GM13977 (cell line): Measurements from ENCODE around the gene ZZZ3.
"Not testable (repeated sequence)": the region's sequence is repeated elsewhere in the genome, so short reads cannot be mapped to it uniquely, and the experiment has no call there.

Experiments
- DNase-seq: peaks from one replicate; pipeline ENCODE4 v3.0.0; 2012; ENCODE audit warnings: low spot score
- in situ Hi-C: fragments of 300-500 bp; cut with MboI; formaldehyde crosslinking; loops from one replicate; pipeline ENCODE4 v1.12.0; 2022; ENCODE audit warnings: low sequenced_read_pairs, low pct_unique_long_range_greater_than_20kb, mixed read lengths, inconsistent platforms; ENCODE audit not compliant: unreplicated experiment
- TF ChIP-seq, protein P1 (sequence below): IDR thresholded peaks from 2 replicates; pipeline ENCODE4 v1.5.1; 2012; ENCODE audit warnings: mild to moderate bottlenecking, control low read depth; ENCODE audit not compliant: insufficient read depth; ENCODE audit errors: extremely low read depth, missing control alignments

Gene ZZZ3

GRCh38 chr1:77704736-77705135 lies 22.3 kb upstream of the ZZZ3 start:
- in situ Hi-C loops: no loop called here
- no peak for DNase-seq
- TF ChIP-seq, protein P1, sequence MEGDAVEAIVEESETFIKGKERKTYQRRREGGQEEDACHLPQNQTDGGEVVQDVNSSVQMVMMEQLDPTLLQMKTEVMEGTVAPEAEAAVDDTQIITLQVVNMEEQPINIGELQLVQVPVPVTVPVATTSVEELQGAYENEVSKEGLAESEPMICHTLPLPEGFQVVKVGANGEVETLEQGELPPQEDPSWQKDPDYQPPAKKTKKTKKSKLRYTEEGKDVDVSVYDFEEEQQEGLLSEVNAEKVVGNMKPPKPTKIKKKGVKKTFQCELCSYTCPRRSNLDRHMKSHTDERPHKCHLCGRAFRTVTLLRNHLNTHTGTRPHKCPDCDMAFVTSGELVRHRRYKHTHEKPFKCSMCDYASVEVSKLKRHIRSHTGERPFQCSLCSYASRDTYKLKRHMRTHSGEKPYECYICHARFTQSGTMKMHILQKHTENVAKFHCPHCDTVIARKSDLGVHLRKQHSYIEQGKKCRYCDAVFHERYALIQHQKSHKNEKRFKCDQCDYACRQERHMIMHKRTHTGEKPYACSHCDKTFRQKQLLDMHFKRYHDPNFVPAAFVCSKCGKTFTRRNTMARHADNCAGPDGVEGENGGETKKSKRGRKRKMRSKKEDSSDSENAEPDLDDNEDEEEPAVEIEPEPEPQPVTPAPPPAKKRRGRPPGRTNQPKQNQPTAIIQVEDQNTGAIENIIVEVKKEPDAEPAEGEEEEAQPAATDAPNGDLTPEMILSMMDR: no peak

- DNase-seq, in situ Hi-C loops: not testable (repeated sequence)
Measured at GRCh38 chr1:77699673-77700072, 17.2 kb upstream of the ZZZ3 start.

DNA sequence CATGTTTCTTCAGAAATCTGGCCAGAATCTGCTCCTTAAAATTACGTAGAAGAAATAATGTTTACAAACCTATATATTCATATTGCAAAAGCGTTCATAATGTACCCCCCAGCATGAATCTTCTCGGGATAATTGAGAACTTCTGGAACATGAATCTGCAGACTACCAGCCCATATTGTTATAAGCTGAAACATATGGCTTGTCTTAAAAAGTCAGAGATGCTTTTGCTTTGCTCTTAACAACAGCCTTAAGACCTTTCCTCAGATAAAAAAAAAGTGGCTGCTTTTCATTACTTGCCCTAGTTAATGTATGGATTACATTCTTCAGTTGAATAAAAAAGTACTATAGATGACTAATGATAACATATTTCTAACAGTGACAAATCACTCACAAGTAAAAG lies 15.0 kb upstream of the ZZZ3 start:
- in situ Hi-C loops: no loop called here
- TF ChIP-seq, protein P1: no peak
- no peak for DNase-seq

GRCh38 chr1:77688939-77689338 lies 6.5 kb upstream of the ZZZ3 start:
- TF ChIP-seq, protein P1: no peak
- in situ Hi-C loops: no loop called here
- peak; percentile 31 for DNase-seq

DNA sequence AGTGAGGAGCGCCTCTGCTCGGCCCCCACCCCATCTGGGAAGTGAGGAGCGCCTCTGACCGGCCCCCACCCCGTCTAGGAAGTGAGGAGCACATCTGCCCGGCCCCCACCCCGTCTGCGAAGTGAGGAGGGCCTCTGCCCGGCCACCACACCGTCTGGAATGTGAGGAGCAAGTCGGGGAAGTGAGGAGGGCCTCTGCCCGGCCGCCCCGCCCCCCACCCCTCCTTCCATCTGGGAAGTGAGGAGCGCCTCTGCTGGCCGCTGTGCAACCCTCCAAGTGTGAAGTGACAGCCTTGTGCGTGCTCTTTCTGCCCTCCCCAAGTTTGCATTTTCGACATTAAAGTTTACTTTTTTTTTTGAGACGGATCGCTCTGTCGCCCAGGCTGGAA lies 5.1 kb upstream of the ZZZ3 start:
- DNase-seq: no peak
- TF ChIP-seq, protein P1: peak; percentile 43
- in situ Hi-C loops: no loop called here

DNA sequence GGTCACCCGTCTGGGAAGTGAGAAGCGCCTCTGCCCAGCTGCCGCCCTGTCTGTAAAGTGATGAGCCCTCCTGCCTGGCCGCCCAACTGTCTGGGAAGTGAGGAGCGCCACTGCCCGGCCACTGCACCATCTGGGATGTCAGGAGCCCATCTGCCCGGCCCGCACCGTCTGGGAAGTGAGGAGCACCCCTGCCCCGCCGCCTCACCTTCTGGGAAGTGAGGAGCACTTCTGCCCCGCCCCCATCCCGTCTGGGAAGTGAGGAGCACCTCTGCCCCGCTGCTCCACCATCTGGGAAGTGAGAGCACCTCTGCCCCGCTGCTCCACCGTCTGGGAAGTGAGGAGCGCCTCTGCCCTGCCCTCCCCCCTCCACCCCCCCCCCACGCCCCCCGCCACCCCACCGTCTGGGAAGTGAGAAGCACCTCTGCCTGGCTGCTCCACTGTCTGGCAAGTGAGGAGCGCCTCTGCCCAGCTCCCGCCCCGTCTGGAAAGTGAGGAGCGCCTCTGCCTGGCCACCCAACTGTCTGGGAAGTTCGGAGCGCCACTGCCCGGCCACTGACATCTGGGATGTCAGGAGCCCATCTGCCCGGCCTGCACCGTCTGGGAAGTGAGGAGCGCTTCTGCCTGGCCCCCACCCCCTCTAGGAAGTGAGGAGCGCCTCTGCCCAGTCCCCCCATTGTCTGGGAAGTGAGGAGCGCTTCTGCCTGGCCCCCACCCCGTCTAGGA lies 4.5 kb upstream of the ZZZ3 start:
- TF ChIP-seq, protein P1: no peak
- in situ Hi-C loops: no loop called here
- no peak for DNase-seq

DNA sequence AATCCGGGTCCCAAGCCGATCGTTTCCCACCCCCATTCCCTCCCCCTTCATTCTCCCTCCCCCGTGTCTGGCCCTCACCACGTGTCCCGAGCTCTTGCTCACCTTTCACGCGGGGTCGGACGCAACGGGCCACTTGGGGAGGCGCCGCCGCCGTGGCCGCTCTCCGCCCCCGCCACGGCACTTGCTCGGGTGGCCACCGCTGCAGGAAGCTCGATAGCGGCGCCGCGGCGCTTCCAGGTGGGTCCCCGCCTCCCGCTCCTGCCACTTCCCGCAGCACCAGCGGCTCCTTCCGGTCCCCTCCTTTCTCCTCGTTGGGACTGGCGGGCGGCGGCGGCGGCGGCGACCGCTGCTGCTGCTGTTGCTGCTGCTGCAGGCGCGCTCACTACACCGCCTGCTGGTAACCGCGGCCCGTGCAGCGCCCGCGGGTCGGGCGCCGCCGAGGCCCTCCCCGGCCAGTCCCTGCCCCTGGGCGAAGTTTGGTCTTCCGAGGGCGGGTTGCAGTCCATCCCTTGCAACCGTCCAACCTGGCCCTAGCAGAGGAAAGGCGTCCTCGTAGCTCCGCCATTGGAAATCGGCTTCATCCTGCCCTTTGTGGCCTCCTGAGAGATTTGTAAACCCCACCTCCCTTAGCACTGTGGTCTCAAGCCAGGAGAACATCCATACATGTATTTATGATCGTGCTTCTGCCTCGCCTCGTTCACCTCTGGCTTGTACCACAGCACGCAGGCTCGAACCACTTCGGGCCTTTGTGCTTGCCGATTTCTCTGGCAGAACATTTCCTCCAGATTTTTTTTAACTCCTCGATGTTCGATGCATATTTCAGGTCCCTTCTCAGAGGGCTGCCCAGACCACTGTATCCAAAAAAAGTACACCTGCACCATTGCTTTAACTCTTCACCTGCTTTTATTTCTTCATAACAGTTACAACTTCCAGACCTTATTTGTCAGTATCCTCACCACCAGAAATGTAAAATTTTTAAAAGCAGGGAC lies 996 bp upstream of the ZZZ3 start:
- TF ChIP-seq, protein P1: peak; percentile 85
- DNase-seq: peak; percentile 90

More for the DNA sequence above, 996 bp upstream of the ZZZ3 start:
- in situ Hi-C loops: no loop called here
